WTC11 (cell line): ENCODE results near the gene ZNF827. TPM values are rescaled to one million over a fixed set of nuclear protein-coding genes. Genes with fewer than 3 reads are reported as not detected.

Source experiments
- ATAC-seq: fragments of 200-7000 bp; cut with Tn5 transposase; 2 replicates; pipeline ENCODE4 v1.10.0; 2021; ENCODE audit warnings: mild to moderate bottlenecking, moderate library complexity
- CTCF ChIA-PET: fragments of 300-600 bp; sonication (Branson Sonifier 250); formaldehyde crosslinking; loops from one replicate; lab custom pipeline; 2021; ENCODE audit warnings: antibody characterized with exemption; lab: Charles Lee
- POLR2A ChIA-PET: fragments of 350-600 bp; sonication (Branson Sonifier 250); formaldehyde crosslinking; loops from one replicate; lab custom pipeline; 2021; ENCODE audit warnings: antibody characterized with exemption; lab: Charles Lee
- DNase-seq: peaks from one replicate; pipeline ENCODE4 v3.0.0; 2021; ENCODE audit warnings: low spot score
- H3K27ac Mint-ChIP-seq: 2 replicates; pipeline ENCODE4 v1.8.0; 2021; ENCODE audit warnings: mixed read lengths
- H3K27me3 Mint-ChIP-seq: 2 replicates; pipeline ENCODE4 v1.8.0; 2021; ENCODE audit warnings: low read depth, mild to moderate bottlenecking, moderate library complexity, mixed read lengths
- H3K36me3 Mint-ChIP-seq: 2 replicates; pipeline ENCODE4 v1.8.0; 2021; ENCODE audit warnings: mixed read lengths
- H3K4me1 Mint-ChIP-seq: 2 replicates; pipeline ENCODE4 v1.8.0; 2022; ENCODE audit warnings: mixed read lengths
- H3K4me3 Mint-ChIP-seq: 2 replicates; pipeline ENCODE4 v1.8.0; 2021; ENCODE audit warnings: mild to moderate bottlenecking, moderate library complexity, mixed read lengths
- H3K9me3 Mint-ChIP-seq: 2 replicates; pipeline ENCODE4 v1.8.0; 2021; ENCODE audit warnings: mixed read lengths
- ESRRA ChIP-seq: sonication (generic); formaldehyde crosslinking; IDR thresholded peaks from 2 replicates; pipeline ENCODE4 v1.8.1; 2022; ENCODE audit warnings: mild to moderate bottlenecking, missing genetic modification reagents, borderline replicate concordance
- GABPB1 ChIP-seq: sonication (generic); formaldehyde crosslinking; IDR thresholded peaks from 2 replicates; pipeline ENCODE4 v1.8.1; 2023; ENCODE audit warnings: mild to moderate bottlenecking, missing genetic modification reagents
- GRHL2 ChIP-seq: fragments of 250-450 bp; sonication (Bioruptor Pico); IDR thresholded peaks from 2 replicates; pipeline ENCODE4 v1.8.0; 2022; ENCODE audit warnings: mild to moderate bottlenecking, moderate library complexity; ENCODE audit not compliant: insufficient replicate concordance, severe bottlenecking
- GTF2I ChIP-seq: fragments of 250-450 bp; sonication (Bioruptor Pico); conservative IDR thresholded peaks from 2 replicates; pipeline ENCODE4 v1.4.0; 2021; ENCODE audit warnings: mild to moderate bottlenecking
- JAZF1 ChIP-seq: fragments of 250-450 bp; sonication (Bioruptor Pico); IDR thresholded peaks from 2 replicates; pipeline ENCODE4 v1.9.0; 2021; ENCODE audit warnings: moderate library complexity, mild to moderate bottlenecking, inconsistent platforms
- NFATC4 ChIP-seq: fragments of 250-450 bp; sonication (Bioruptor Pico); IDR thresholded peaks from 2 replicates; pipeline ENCODE4 v1.9.0; 2021; ENCODE audit warnings: mild to moderate bottlenecking
- SMAD4 ChIP-seq: sonication (generic); formaldehyde crosslinking; IDR thresholded peaks from 2 replicates; pipeline ENCODE4 v1.8.0; 2022; ENCODE audit warnings: mild to moderate bottlenecking, missing genetic modification reagents
- SP1 ChIP-seq: sonication (generic); formaldehyde crosslinking; conservative IDR thresholded peaks from 2 replicates; pipeline ENCODE4 v1.8.1; 2022; ENCODE audit warnings: missing genetic modification reagents
- TEAD4 ChIP-seq: sonication (generic); formaldehyde crosslinking; IDR thresholded peaks from 2 replicates; pipeline ENCODE4 v1.8.0; 2022; ENCODE audit warnings: mild to moderate bottlenecking, missing genetic modification reagents
- ZBTB21 ChIP-seq: sonication (generic); formaldehyde crosslinking; IDR thresholded peaks from 2 replicates; pipeline ENCODE4 v1.8.1; 2023; ENCODE audit warnings: mild to moderate bottlenecking, missing genetic modification reagents, borderline replicate concordance
- ZNF121 ChIP-seq: sonication (generic); formaldehyde crosslinking; IDR thresholded peaks from 2 replicates; pipeline ENCODE4 v1.8.0; 2023; ENCODE audit warnings: missing genetic modification reagents
- ZNF219 ChIP-seq: sonication (generic); formaldehyde crosslinking; IDR thresholded peaks from 2 replicates; pipeline ENCODE4 v1.8.0; 2023; ENCODE audit warnings: missing genetic modification reagents, mild to moderate bottlenecking, borderline replicate concordance
- ZNF416 ChIP-seq: fragments of 250-450 bp; sonication (Bioruptor Pico); IDR thresholded peaks from 2 replicates; pipeline ENCODE4 v1.9.0; 2021; ENCODE audit warnings: mild to moderate bottlenecking, inconsistent platforms
- total RNA-seq: library from RNA; stranded (reverse); gene quantifications from 3 replicates; pipeline ENCODE4 v1.2.3, GENCODE V29; 2021
- TF ChIP-seq, protein P1 (sequence below): sonication (generic); formaldehyde crosslinking; conservative IDR thresholded peaks from 2 replicates; pipeline ENCODE4 v1.8.1; 2023; ENCODE audit warnings: mild to moderate bottlenecking, low read depth, missing genetic modification reagents, moderate library complexity
- TF ChIP-seq, protein P2 (sequence below): fragments of 250-450 bp; sonication (Bioruptor Pico); IDR thresholded peaks from 2 replicates; pipeline ENCODE4 v1.9.0; 2021; ENCODE audit warnings: mild to moderate bottlenecking
- TF ChIP-seq, protein P3 (sequence below): fragments of 250-450 bp; sonication (Bioruptor Pico); IDR thresholded peaks from 2 replicates; pipeline ENCODE4 v1.8.0; 2021; ENCODE audit warnings: mild to moderate bottlenecking
- TF ChIP-seq, protein P4 (sequence below): fragments of 250-450 bp; sonication (Bioruptor Pico); IDR thresholded peaks from 2 replicates; pipeline ENCODE4 v2.1.2; 2022; ENCODE audit warnings: mild to moderate bottlenecking, moderate library complexity
- TF ChIP-seq, protein P5 (sequence below): fragments of 250-450 bp; sonication (Bioruptor Pico); conservative IDR thresholded peaks from 2 replicates; pipeline ENCODE4 v1.9.0; 2021; ENCODE audit warnings: mild to moderate bottlenecking
- TF ChIP-seq, protein P6 (sequence below): sonication (generic); formaldehyde crosslinking; IDR thresholded peaks from 2 replicates; pipeline ENCODE4 v1.8.1; 2023; ENCODE audit warnings: mild to moderate bottlenecking, missing genetic modification reagents, borderline replicate concordance
- TF ChIP-seq, protein P7 (sequence below): sonication (generic); formaldehyde crosslinking; IDR thresholded peaks from 2 replicates; pipeline ENCODE4 v1.8.0; 2022; ENCODE audit warnings: mild to moderate bottlenecking, missing genetic modification reagents

The ZNF827 gene
- total RNA-seq, 1 experiment from 2014 or later, result 25.6 TPM

DNA sequence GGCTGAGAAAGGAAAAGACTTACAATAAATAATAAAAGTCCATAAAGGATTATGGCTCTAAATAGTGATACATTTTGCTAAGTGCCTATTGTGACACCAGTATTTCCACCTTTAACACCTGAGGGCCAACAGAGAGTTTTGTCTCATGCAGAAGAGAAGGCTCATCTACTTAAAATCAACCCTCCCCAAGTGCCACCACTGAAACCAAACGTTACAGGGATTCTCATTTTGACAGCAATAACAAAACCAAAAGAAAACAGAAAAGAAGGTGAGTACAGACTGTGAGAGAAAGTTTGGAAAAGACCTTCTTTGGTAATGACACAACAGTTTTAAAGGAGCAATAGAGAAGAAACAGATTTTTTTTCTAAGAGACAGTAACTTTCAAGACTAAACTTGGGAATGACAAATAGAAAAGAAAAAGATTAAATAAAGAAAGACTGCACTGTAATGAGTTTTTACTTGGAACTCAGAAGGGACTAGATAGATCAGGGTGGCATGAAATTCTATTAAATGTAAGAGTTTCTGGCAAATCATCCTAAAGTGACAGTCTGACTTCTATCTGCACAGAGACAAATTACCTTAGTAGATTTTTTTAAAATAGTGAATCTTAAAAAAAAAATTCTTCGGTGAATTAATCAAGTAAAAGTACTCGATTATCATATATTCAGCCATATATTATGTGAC, 109.7 kb downstream of the ZNF827 start:
- peaks cover 18% of the 10 kb centered on the region for H3K9me3 Mint-ChIP-seq
- CTCF ChIA-PET, result no interaction called here
- TF ChIP-seq, protein P1, sequence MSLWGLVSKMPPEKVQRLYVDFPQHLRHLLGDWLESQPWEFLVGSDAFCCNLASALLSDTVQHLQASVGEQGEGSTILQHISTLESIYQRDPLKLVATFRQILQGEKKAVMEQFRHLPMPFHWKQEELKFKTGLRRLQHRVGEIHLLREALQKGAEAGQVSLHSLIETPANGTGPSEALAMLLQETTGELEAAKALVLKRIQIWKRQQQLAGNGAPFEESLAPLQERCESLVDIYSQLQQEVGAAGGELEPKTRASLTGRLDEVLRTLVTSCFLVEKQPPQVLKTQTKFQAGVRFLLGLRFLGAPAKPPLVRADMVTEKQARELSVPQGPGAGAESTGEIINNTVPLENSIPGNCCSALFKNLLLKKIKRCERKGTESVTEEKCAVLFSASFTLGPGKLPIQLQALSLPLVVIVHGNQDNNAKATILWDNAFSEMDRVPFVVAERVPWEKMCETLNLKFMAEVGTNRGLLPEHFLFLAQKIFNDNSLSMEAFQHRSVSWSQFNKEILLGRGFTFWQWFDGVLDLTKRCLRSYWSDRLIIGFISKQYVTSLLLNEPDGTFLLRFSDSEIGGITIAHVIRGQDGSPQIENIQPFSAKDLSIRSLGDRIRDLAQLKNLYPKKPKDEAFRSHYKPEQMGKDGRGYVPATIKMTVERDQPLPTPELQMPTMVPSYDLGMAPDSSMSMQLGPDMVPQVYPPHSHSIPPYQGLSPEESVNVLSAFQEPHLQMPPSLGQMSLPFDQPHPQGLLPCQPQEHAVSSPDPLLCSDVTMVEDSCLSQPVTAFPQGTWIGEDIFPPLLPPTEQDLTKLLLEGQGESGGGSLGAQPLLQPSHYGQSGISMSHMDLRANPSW (CRISPR knock-in tag), result no peak
- TF ChIP-seq, protein P2, sequence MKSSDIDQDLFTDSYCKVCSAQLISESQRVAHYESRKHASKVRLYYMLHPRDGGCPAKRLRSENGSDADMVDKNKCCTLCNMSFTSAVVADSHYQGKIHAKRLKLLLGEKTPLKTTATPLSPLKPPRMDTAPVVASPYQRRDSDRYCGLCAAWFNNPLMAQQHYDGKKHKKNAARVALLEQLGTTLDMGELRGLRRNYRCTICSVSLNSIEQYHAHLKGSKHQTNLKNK (CRISPR knock-in tag), result no peak
- TF ChIP-seq ZNF219 (CRISPR knock-in tag) (no peak), ZNF121 (CRISPR knock-in tag) (no peak), GRHL2 (no peak)
- TF ChIP-seq, protein P3, sequence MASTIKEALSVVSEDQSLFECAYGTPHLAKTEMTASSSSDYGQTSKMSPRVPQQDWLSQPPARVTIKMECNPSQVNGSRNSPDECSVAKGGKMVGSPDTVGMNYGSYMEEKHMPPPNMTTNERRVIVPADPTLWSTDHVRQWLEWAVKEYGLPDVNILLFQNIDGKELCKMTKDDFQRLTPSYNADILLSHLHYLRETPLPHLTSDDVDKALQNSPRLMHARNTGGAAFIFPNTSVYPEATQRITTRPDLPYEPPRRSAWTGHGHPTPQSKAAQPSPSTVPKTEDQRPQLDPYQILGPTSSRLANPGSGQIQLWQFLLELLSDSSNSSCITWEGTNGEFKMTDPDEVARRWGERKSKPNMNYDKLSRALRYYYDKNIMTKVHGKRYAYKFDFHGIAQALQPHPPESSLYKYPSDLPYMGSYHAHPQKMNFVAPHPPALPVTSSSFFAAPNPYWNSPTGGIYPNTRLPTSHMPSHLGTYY (CRISPR knock-in tag), result no peak
- peak overlapping the region; percentile 63 for H3K27ac Mint-ChIP-seq
- no peak overlapping the region for H3K4me3 Mint-ChIP-seq
- H3K4me1 Mint-ChIP-seq, result peaks cover 60% of the 10 kb centered on the region
- H3K27me3 Mint-ChIP-seq, result peaks cover 6% of the 10 kb centered on the region; the same call in 1 of the 2 replicates
- ATAC-seq (no peak), DNase-seq (no peak)
- POLR2A ChIA-PET, result no interaction called here
- H3K36me3 Mint-ChIP-seq, result peaks cover 56% of the 10 kb centered on the region

DNA sequence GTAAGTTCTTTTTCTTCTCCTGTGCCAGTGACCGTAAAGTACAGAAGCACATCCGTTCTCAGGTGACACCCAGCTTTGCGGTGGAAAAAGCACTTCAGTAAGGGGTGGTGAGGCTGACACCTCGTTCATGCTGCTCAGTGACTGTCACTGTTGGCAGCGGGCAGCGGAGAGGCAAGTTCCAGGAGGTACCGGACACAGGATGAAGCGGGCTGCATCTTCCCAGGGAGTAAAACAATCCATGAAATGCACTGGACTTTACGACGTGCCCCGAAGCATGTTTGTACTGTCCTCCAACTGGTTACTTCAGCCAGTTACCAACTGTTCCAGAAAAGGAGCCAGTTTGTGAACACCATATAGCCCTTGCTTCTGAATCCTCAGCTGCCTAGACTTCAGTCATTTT, 110.7 kb downstream of the ZNF827 start:
- ATAC-seq (no peak), DNase-seq (no peak)
- H3K4me3 Mint-ChIP-seq, result no peak overlapping the region
- POLR2A ChIA-PET, result no interaction called here
- H3K9me3 Mint-ChIP-seq, result peaks cover 9% of the 10 kb centered on the region
- H3K36me3 Mint-ChIP-seq, result peaks cover 47% of the 10 kb centered on the region
- peaks cover 70% of the 10 kb centered on the region for H3K4me1 Mint-ChIP-seq
- CTCF ChIA-PET, result no interaction called here
- H3K27ac Mint-ChIP-seq, result peak overlapping the region; percentile 66; the same call in 1 of the 2 replicates
- H3K27me3 Mint-ChIP-seq, result 0 out of 2 replicates have a peak, but pooled peaks cover 1% of the 10 kb centered on the region
- TF ChIP-seq GABPB1 (CRISPR knock-in tag) (no peak), ZNF416 (CRISPR knock-in tag) (no peak), SP1 (no peak), JAZF1 (CRISPR knock-in tag) (no peak), NFATC4 (no peak), TEAD4 (CRISPR knock-in tag) (no peak), GTF2I (CRISPR knock-in tag) (no peak), ZBTB21 (CRISPR knock-in tag) (no peak), SMAD4 (no peak), ESRRA (CRISPR knock-in tag) (no peak)
- TF ChIP-seq, protein P2 (CRISPR knock-in tag), result no peak
- TF ChIP-seq, protein P4, sequence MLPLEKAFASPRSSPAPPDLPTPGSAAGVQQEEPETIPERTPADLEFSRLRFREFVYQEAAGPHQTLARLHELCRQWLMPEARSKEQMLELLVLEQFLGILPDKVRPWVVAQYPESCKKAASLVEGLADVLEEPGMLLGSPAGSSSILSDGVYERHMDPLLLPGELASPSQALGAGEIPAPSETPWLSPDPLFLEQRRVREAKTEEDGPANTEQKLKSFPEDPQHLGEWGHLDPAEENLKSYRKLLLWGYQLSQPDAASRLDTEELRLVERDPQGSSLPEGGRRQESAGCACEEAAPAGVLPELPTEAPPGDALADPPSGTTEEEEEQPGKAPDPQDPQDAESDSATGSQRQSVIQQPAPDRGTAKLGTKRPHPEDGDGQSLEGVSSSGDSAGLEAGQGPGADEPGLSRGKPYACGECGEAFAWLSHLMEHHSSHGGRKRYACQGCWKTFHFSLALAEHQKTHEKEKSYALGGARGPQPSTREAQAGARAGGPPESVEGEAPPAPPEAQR (CRISPR knock-in tag), result no peak
- TF ChIP-seq, protein P5, sequence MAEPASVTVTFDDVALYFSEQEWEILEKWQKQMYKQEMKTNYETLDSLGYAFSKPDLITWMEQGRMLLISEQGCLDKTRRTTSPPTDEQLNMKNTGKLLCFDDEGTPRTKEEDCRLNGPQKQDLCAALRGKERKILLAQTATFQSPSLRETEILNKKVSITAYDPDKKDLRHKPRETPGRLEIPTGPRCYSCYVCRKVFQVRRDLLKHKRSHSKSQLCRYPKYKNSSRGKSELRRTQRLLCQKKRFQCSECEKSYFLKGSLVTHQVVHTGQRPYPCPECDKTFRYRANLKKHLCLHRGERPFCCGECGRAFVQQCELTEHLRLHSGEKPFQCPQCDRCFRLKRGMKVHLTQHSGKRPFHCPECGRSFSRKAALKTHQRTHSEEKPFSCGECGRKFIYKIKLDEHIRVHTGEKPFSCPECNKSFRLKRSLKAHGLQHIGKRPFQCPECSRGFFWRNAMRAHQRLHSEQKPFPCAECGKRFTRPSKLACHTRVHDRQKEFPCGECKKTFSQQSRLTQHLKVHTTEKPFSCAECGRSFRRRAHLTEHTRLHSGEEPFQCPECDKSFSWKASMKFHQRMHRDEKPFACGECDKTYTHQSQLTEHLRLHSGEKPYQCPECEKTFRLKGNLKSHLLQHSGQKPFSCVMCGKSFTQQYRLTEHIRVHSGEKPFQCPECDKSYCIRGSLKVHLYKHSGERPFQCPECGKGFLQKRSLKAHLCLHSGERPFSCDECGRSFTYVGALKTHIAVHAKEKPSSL (CRISPR knock-in tag), result no peak
- TF ChIP-seq, protein P6, sequence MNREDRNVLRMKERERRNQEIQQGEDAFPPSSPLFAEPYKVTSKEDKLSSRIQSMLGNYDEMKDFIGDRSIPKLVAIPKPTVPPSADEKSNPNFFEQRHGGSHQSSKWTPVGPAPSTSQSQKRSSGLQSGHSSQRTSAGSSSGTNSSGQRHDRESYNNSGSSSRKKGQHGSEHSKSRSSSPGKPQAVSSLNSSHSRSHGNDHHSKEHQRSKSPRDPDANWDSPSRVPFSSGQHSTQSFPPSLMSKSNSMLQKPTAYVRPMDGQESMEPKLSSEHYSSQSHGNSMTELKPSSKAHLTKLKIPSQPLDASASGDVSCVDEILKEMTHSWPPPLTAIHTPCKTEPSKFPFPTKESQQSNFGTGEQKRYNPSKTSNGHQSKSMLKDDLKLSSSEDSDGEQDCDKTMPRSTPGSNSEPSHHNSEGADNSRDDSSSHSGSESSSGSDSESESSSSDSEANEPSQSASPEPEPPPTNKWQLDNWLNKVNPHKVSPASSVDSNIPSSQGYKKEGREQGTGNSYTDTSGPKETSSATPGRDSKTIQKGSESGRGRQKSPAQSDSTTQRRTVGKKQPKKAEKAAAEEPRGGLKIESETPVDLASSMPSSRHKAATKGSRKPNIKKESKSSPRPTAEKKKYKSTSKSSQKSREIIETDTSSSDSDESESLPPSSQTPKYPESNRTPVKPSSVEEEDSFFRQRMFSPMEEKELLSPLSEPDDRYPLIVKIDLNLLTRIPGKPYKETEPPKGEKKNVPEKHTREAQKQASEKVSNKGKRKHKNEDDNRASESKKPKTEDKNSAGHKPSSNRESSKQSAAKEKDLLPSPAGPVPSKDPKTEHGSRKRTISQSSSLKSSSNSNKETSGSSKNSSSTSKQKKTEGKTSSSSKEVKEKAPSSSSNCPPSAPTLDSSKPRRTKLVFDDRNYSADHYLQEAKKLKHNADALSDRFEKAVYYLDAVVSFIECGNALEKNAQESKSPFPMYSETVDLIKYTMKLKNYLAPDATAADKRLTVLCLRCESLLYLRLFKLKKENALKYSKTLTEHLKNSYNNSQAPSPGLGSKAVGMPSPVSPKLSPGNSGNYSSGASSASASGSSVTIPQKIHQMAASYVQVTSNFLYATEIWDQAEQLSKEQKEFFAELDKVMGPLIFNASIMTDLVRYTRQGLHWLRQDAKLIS (CRISPR knock-in tag), result no peak
- TF ChIP-seq, protein P7, sequence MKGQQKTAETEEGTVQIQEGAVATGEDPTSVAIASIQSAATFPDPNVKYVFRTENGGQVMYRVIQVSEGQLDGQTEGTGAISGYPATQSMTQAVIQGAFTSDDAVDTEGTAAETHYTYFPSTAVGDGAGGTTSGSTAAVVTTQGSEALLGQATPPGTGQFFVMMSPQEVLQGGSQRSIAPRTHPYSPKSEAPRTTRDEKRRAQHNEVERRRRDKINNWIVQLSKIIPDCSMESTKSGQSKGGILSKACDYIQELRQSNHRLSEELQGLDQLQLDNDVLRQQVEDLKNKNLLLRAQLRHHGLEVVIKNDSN, result no peak
